ENCODE measurements around the gene GUCY2F. TPM values are rescaled to one million over a fixed set of nuclear protein-coding genes. Genes with fewer than 3 reads are reported as not detected.

The GUCY2F gene
- total RNA-seq, 1 experiment from 2014 or later: not detected

DNA sequence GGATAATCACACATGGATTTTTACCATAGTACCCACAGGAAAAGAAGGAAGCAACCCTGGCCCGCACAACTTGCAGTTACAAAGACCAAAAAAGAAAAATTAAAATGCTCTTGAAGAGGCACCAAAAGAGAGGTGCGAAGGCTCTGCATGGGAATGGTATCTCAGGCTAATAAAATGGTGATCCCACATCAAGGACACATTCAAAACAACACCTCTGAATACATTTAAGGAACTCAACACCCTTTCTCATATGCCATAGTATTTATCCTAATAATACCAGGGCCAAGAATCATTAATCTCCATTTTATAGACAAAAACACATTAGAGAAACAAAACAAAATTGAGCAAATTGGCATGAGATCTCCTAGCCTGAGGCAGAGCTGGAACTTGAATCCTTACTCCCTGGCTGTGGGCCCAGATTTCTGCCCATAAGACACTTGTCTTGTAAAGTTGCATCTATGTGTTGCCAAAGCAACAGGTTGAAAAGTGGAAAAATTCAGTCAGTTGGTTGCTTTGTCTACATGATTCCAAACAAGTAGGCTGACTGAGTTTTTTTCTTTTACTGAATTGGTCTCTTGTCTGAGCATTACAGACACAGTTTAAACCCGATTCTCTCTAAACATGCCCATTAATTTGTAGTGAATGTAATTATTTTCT, 33.5 kb downstream of the GUCY2F start:
- Histone ChIP-seq H3K27ac (ENCODE audit: low read depth, low read length) (no peak overlapping the region), H4K20me1 (ENCODE audit: insufficient read depth) (no peaks in the 10 kb centered on the region), H3K9me3 (ENCODE audit: control insufficient read depth in 1 of 2, insufficient read depth in 1 of 2, low read depth in 1 of 2, low read length in 2 of 2) (no peaks in the 10 kb centered on the region), H3K9ac (ENCODE audit: low read length) (no peak overlapping the region), H3K36me3 (ENCODE audit: control insufficient read depth in 1 of 2, insufficient read depth in 2 of 2, low read length in 2 of 2) (no peaks in the 10 kb centered on the region), H3K9me2 (ENCODE audit: insufficient read depth) (no peaks in the 10 kb centered on the region), H3K4me3 (replicated peaks in 1 of 2; ENCODE audit: low read depth in 1 of 2, low read length in 2 of 2) (no peak overlapping the region), H3K4me2 (ENCODE audit: low read length) (no peak overlapping the region), H3K4me1 (ENCODE audit: control insufficient read depth in 1 of 2, insufficient read depth in 2 of 2, low read length in 2 of 2) (no peaks in the 10 kb centered on the region), H3K27me3 (ENCODE audit: insufficient read depth, low read length) (no peaks in the 10 kb centered on the region), H2AFZ (ENCODE audit: low read depth, low read length, poor library complexity, severe bottlenecking) (no peak overlapping the region), H3K79me2 (ENCODE audit: insufficient read depth, low read length) (no peaks in the 10 kb centered on the region)
- ChIA-PET RAD21 (ENCODE audit: low non-redundant PET in 1 of 2, low total read pairs in 2 of 2, uncharacterized antibody in 2 of 2, unreplicated experiment in 2 of 2) (no interaction called here), CTCF (no interaction called here), POLR2A (no interaction called here)
- intact Hi-C loops (cut with micrococcal nuclease): no loop called here
- ATAC-seq (no peak), DNase-seq (ENCODE audit: low read depth, low spot score) (no peak)
- no peak for TF ChIP-seq RAD21 (IDR thresholded peaks at IDR 0.05; ENCODE audit: low read depth)
- TF ChIP-seq ZBTB33 (IDR thresholded peaks at IDR 0.05; ENCODE audit: extremely low read depth, insufficient replicate concordance, low read length): no peak
- TF ChIP-seq CTCF (IDR thresholded peaks at IDR 0.05 in 2 of 3, conservative IDR thresholded peaks at IDR 0.05 in 1 of 3; ENCODE audit: borderline replicate concordance in 1 of 3, insufficient read depth in 1 of 3, low read depth in 2 of 3, low read length in 2 of 3): no peak
- no peak for TF ChIP-seq POLR2A (IDR thresholded peaks at IDR 0.05; ENCODE audit: borderline replicate concordance, extremely low read depth, insufficient read depth, insufficient read length)
- no peak for TF ChIP-seq TCF7L2 (IDR thresholded peaks at IDR 0.05; ENCODE audit: borderline replicate concordance, extremely low read depth, insufficient read depth, insufficient read length)
- no peak for TF ChIP-seq SP1 (IDR thresholded peaks at IDR 0.05; ENCODE audit: low read depth)
- TF ChIP-seq, protein P1, sequence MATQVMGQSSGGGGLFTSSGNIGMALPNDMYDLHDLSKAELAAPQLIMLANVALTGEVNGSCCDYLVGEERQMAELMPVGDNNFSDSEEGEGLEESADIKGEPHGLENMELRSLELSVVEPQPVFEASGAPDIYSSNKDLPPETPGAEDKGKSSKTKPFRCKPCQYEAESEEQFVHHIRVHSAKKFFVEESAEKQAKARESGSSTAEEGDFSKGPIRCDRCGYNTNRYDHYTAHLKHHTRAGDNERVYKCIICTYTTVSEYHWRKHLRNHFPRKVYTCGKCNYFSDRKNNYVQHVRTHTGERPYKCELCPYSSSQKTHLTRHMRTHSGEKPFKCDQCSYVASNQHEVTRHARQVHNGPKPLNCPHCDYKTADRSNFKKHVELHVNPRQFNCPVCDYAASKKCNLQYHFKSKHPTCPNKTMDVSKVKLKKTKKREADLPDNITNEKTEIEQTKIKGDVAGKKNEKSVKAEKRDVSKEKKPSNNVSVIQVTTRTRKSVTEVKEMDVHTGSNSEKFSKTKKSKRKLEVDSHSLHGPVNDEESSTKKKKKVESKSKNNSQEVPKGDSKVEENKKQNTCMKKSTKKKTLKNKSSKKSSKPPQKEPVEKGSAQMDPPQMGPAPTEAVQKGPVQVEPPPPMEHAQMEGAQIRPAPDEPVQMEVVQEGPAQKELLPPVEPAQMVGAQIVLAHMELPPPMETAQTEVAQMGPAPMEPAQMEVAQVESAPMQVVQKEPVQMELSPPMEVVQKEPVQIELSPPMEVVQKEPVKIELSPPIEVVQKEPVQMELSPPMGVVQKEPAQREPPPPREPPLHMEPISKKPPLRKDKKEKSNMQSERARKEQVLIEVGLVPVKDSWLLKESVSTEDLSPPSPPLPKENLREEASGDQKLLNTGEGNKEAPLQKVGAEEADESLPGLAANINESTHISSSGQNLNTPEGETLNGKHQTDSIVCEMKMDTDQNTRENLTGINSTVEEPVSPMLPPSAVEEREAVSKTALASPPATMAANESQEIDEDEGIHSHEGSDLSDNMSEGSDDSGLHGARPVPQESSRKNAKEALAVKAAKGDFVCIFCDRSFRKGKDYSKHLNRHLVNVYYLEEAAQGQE (IDR thresholded peaks at IDR 0.05; ENCODE audit: low read depth): no peak
- no TSS peak for BruUV-seq (replicated peaks)
